GM19438 (cell line): Measurements from ENCODE around the gene PUM2.
"Not testable (repeated sequence)": the region's sequence is repeated elsewhere in the genome, so short reads cannot be mapped to it uniquely, and the experiment has no call there.

Experiments
- ATAC-seq: cut with Tn5 transposase; IDR thresholded peaks from one replicate; pipeline ENCODE4 v1.9.1; 2021; ENCODE audit warnings: low read depth; ENCODE audit not compliant: unreplicated experiment

PUM2 gene

DNA sequence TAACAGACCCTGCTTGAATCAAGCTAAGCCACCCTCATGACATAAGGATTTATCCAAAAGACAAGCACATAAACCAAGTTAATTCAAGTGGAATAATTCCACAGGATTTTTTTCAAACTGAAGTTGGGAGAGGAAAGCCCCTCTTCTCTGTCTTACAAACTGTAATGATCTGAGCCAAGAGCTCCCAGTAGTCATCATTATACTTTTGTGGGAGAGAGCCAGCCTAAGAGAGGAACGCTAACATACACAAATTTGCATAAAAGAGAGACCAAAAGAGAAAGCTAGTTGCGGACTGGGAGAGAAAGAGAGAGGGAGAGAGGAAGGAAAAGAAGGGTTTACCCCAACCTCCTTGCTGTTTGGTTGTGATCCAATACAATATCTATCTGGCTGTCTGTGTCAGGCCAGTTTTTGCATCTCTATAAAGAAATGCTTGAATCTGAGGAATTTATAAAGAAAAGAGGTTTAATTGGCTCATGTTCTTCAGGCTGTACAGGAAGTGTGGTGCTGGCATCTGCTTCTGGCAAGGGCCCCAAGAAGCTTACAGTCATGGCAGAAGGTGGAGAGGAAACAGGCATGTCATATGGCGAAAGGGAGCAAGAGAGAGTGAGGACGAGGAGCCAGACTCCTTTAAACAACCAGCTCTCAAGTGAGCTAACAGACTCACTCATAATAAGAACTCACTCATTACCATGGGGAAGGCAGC lies 20.8 kb upstream of the PUM2 start:
- ATAC-seq, result no peak

DNA sequence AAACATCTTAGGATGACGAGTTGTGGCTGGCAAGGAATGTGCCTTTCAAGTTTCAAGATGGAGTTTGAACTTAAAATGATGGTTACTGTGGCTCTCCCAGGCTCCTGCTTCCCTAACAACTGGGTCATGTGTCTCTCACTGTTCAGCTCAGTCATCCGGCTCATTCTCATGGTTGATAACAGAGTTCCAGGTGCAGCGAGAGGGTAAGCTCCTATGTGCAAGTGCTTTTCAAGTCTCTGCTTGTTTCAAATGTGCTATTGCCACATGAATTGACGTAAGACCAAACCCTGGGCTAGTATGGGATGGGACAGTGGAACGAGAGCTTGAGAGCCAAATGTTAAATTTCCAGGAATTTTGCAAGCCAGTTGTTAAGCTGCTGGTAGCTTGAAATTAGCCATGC lies 19.5 kb upstream of the PUM2 start:
- ATAC-seq, result no peak

DNA sequence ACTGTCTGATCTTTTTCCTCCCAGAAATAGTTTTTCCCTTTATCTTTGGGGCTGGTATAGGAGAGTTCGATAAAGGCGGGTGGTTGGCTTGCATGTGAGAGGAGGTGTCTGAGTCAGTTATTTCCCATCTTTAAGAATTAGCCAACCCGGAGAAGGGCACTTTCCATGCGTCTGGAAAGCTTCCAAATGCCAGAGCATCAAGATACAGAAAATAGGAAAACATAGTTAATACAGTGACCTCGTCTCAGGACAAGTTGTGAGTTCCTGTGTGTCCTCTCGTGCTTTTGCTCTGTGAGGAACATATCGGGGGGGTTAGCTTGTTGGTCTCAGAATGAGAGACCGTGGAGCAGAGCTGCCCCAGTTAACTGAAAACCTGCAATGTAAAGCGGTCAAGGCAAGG lies 18.7 kb upstream of the PUM2 start:
- no peak for ATAC-seq

DNA sequence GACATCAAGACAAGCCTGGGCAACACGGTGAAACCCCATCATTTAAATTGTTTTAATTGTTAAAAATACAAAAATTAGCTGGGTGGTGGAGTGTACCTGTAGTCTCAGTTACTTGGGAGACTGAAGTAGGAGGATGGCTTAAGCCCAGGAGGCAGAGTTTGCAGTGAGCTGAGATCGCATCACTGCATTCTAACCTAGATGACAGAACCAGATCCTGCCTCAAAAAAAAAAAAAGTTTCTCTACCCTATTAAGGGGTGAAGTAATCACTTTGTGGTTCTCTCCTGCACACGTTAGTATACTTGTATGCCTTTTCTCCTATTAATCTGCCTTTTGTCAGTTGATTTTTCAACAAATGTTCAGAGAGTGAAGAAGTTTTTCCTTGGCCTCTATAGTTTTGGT lies 18.1 kb upstream of the PUM2 start:
- ATAC-seq, result no peak

DNA sequence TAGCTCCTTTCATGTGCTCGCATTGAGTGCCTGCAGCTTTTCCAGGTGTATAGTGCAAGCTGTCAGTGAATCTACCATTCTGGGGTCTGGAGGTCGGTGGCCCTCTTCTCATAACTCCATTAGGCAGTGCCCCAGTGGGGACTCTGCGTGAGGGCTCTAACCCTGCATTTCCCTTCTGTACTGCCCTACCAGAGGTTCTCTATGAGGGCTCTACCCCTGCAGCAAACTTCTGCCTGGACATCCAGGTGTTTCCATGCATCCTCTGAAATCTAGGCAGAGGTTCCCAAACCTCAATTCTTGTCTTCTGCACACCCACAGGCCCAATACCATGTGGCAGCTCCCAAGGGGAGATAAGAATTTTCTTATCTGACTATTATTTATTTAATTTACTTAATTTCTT lies 17.3 kb upstream of the PUM2 start:
- not testable (repeated sequence) for ATAC-seq

DNA sequence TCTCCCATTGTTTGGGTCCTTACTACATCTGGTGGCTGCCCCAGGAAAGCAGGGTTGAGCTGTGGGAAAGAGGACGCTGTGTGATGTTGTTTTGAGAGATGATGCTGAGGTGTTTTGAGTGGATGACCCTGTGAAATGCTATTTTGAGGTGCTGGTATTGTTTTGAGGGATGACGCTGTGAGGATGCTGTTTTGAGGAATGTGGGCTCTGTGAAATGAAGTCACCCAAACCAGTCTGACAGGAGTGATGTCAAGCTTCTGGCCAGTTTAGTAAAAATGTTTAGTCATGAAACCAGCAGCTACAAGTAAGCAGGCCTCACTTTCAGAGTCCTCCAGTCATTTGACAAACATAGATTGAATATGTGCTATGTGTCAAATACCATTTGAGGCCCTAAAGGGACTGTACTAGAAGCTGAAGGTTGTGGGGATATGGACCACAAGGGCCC lies 16.1 kb upstream of the PUM2 start:
- no peak for ATAC-seq

DNA sequence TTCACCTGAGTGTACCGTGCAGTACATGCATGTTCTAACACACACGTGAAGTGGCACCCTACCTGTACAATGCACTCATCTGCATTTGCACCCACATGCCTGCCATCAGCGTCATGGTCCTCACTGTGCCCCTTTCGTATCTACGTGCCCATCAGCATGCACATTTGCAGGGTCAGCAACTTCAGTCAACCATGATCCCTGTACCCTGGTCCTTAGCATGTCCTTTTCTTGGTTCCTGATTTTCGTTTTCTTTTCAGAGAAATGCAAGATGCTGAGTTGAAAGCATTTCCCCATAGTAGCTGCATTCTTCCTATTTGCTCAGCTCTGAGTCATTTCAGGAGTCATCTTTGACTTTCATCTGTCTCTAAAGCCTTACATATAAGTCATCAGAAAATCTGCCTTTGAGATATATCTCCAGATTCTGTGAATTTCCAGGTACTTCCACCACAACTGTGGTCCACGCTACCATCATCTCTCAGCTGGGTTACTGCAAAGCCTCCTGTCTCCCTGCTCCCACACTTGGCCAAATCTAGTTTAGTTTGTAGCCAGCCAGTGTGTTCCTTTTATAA lies 14.7 kb upstream of the PUM2 start:
- ATAC-seq, result peak; percentile 81

DNA sequence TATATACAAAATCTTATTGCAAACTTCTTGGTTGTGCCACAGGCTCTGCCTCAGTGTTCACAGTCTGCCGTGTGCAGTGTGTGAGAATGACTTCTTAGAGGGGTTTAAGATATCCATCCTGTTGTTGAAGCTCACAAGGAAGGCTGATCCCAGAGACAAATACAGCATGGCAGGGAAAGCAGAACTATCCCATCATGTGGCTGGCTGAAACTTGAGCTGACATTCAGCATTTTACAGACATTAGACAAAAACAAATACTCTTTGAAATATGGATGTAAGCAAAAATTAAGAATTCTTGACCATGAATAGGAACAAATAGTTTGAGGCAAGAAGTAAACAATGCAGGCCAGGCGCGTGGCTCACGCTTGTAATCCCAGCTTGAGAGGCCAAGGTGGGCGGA lies 12.9 kb upstream of the PUM2 start:
- ATAC-seq, result no peak

DNA sequence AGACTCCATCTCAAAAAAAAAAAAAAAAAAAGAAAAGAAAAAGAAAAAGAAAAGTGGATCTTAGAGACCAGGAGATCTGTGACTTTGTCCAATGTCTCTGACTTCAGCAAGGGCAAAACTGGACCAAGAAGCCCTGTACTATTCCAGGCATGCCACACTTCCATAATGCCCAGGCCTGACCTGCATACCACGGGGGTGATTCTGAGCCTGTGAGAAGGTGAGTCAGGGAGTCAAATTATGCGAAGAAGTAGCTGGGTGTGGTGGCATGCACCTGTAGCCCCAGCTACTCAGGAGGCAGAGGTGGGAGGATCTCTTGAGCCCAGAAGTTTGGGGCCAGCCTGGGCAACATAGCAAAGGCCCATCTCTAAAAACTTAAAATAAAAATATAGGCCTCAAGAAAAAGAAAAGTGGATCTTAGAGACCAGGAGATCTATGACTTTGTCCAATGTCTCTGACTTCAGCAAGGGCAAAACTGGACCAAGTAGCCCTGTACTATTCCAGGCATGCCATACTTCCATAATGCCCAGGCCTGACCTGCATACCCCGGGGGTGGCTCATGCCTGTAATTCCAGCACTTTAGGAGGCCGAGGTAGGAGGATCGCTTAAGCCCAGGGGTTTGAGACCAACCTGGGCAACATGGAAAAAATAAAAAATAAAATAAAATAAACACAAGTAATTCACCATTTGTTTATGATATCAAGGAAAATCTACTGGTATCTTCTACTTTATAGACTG lies 12.2 kb upstream of the PUM2 start:
- no peak for ATAC-seq

DNA sequence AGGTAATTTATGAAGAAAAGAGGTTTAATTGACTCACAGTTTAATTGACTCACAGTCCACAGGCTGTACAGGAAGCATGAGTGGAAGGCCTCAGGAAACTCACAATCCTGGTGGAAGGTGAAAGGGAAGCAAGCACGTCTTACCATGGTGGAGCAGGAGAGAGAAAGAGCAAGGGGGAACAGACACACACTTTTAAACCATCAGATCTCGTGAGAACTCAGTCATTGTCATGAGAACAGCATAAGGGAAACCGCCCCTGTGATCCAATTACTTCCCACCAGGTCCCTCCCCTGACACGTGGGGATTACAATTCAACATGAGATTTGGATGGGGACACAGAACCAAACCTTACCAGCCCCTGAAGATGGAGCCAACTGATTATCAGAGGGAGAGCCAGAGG lies 11.2 kb upstream of the PUM2 start:
- ATAC-seq, result no peak

DNA sequence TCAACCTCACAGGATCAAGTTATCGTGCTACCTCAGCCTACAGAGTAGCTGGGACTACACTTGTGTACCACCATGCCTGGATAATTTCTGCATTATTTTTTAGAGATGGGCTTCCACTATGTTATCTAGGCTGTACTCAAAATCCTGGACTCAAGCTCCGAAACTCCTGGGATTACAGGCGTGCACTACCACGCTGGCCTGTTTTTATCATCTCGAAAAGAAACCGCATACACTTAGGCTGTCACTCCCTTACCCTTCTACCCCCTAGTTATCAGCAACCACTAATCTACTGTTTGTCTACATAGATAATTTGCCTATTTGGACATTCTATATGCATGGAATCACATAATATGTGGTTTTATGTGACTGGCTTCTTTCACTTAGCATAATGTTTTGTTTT lies 8.5 kb upstream of the PUM2 start:
- ATAC-seq, result no peak

DNA sequence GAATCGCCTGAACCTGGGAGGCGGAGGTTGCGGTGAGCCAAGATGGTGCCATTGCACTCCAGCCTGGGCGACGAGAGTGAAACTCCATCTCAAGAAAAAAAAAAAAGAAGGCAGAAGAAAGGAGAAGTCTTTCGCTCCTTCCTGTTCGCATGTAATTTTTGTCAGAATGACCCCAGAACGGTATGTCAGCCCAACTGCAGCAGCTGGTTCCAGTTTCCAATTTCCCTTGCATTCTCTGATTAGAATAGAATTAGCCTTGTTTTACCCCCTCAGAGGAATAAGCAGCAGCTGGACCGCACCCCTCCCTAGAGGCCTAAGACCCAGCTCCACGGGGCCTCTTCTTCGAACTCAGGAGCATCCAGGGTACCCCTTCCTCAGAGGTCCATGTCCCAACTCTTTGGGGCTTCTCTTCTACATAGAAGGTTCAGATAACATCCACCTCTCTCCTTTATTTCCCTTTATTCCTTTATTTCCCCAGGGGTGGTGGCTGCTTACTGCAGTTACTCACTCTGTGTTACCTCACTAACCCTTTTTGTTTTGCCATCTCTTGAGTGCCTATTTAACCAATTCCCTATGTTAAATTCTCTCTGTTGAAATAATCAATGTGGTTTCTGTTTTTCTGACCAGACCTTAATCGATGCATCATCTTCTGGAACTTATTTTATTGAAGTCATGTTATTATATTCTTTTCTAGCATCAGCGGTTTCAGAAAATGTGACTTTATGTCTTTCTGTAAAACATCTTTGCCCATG lies 7.2 kb upstream of the PUM2 start:
- no peak for ATAC-seq

DNA sequence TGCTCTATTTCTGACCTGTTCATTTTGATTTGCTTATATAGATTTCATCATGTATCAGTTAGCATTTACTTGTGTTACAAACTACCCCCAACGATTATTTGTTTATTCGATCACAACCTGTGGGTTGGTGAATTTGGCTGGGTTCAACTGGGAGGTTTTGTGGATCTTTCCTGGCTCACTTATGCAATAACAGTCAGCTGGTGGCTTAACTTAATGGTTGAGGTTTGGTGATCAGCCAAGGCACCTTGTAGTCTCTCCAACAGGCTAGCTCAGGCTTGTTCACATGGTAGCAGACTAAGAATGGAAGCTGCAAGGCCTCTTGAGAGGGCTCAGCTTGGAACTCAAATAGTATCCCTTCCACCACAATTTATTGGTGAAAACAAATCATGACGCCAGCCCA lies 5.4 kb upstream of the PUM2 start:
- ATAC-seq, result no peak

DNA sequence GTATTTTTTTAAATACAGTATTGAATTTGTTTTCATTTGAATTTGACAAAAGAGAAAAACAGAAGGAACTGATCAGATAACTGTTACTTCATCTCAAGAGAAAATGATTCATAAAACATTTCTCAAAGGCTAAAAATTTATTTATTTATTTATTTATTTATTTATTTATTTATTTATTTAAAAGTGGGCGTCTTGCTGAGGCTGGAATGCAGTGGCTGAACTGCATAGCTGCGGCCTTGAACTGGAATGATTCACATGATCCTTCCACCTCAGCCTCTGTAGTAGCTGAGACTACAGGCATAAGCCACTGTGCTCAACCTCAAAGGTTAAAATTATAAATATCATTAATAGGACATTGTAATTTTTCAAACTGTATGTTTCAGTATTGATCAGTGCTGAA lies 4.5 kb upstream of the PUM2 start:
- ATAC-seq, result no peak

DNA sequence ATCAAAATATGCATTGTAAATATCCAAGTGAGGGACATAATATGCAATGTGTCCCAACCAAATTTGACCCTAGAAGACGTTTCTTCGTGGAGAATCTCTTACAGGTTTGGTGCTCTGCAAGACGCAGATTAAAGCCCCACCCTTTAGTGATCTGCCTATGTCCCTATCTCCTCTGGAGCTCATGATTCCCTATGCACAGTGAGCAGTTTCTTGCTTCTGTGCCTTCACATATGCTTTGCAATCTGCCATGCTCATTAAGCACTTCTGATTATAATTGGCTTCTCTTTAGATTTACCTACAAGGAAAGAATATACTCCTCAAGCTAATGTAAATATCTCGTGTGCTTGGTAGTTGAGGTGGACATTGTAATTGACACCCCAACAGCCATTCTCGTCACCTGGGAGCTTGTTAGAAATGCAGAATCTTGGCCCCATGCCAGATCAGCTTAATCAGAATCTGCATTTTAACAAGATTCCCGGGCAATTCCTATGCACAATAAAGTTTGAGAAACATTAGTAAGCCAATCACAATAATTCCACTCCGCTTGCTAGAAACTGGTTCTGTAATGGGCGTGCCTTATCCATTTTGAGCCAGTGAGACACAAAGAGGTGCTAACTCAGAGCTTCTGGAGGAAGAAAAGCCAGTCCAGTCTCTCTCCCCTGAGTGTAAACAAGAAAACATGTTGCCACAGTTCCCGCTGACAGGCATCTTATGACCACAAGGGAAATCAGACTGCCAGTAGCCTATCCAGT lies 2.8 kb upstream of the PUM2 start:
- ATAC-seq, result no peak

DNA sequence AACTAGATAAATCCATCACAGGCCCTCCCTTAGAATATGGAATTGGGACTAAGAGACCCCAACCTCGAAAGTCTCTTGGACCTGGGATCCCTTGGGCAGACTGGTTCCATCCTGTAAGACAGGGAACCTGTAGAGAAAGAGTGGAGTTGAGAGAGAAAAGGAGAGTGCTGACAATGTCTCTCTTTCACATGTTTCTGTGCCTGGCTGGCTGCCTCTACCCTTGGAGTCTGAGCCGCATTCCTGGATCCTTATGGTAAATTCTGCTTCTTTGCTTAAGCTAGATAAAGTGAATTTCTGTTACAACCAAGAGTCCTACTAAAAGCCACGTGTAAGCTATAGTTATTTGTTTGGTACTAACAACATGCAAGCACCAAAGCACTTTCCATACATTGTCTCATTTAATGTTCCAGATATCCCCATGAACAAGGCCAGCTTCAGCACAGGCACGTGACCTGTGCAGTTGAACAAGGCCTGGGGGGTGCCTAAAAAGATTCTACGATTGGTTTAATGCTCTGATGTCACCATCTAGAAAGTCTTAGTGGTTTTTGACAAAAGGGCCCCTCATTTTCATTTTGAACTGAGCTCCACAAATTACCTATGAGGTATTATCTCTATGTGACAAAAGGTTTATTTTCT lies 2.1 kb upstream of the PUM2 start:
- no peak for ATAC-seq

DNA sequence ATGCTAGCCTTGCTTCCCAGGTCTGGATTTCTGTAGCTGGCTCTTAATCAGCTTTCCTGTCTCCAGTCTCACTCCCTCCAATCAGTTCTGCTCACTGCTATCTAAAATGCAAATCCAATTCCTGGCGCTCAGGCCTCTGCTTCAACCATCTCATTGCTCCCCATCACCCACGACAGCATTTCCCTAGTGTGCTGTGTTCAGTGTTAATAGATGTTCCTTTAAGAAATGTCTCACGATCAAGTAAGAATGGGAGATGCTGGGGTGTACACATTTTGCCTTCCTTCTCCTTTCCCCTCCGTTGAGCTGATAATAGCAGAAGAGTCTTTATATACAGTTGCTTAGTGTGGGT lies 1.6 kb upstream of the PUM2 start:
- no peak for ATAC-seq

DNA sequence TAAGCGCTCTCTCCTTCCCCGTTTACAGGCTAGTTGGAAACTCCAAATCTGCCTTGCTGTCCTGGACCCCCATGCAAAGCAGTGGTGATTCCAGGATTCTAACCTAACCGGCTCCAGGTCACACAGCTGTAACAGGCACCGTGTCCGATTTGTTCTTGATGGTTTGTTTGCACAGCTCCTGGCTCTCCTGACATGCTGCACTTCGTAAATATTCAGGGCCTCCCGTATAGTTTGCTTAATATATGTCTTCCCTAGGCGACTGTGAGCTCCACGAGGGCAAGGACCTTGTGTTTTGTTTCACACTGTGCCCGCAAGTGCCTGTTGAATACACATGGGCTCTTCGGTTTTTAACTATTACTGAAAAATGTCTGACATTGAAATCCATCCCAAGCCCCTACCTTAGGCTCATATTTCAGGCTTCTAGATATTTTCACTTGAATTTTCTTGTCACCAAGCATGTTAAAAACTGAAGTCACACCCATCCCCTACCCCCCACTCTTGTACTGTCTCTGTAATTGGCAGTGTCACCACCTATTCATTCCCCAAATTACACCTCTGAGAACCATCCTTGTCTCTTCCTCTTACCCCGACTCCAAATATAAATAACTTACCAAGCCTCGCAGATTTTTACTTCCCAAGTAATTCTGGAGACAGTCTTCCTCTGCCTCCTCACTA lies 1.0 kb upstream of the PUM2 start:
- peak; percentile 4 for ATAC-seq

DNA sequence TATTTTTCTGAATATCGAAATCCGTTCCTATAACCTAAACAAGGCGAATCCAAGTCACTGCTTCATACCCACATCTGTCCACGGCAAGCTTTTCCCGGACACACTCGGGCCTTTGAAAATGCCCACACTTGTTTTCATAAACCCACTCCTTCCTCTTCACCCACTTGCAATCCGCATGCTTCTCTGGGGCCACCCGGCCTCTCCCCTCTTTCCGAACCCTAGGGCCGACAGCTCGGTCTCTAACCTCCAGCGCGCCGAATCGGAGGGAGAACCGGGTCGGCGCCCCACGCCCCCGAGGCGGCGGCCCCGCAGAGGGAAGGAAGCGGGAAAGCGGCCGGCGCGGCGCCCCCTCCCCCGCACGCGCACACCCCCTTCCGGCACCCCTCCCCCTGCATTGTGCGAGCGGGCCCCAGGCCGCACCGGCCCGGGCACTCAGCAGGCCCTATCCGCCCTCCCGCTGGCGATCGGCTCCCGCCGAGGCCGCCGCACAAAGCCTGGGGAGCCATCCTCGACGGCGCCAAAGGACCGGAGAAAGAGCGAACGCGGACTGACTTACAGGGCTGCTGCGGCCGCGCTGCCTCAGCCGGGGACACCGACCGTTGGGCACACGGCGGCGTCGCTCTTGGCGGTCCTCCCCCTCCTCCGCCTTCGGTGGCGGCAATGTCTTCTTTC lies 467 bp downstream of the PUM2 start:
- peak; percentile 25 for ATAC-seq
